Activated T-cell treated with anti-CD3 and anti-CD28 coated beads for 24 hours (primary cell): ENCODE results near the gene SLBP.
"Not testable (repeated sequence)": the region's sequence is repeated elsewhere in the genome, so short reads cannot be mapped to it uniquely, and the experiment has no call there.

Experiments
- DNase-seq: peaks from one replicate; pipeline ENCODE4 v3.0.0-alpha.2; 2020; ENCODE audit warnings: low read depth

The SLBP gene

DNA sequence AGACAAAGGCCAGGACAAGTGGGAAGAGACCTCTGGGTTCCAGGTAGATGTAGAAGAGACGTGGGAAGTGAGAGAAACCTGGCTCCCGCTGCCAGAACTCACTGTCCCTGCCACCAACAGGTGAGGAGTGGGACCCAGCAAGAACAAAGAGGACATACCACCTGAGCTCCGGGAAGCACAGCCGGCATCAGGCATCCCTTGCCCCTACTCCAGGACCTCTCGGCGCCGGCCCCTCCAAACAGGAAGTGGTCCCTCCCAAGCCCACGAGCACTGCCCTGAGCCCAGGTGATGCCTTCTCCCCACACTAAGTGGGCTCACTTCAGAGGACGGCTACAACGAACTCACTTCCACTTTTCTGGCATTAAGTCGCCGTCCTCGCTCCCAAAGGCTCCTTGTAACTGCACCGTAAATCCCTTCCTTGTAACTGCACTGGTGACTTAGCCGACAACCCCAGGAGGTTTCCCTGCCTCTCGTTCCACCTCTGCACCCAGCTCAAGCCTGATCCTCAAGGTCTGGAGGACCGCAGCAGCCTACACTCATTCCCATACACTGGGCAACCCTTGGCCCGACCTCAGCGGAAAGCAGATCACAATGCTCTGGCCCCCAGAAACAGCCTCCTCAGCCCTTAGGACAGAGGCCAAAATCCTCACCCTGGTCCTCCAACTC lies 36.9 kb downstream of the SLBP start:
- DNase-seq: no peak

DNA sequence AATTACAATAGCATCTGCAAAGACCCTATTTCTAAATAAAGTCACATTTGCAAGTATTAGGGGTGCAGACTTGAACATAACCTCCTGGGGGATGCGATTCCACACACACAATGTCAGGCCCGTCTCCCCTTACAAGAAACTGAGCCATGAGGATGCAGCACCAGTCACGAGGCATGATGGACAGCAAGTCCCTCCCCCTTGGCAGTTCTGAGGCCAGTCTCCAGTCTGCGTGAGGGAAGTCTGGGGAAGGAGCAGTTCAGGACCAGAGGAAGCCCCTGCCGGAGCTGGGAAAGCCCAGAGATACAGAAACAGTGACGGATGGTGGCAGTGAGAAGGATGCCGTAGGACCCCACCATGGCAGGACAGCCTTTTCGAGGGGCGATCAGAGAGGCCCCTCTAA lies 37.4 kb downstream of the SLBP start:
- DNase-seq: no peak

- DNase-seq: no peak
These were observed 38.4 kb downstream of the SLBP start for GRCh38 chr4:1673671-1674070.

DNA sequence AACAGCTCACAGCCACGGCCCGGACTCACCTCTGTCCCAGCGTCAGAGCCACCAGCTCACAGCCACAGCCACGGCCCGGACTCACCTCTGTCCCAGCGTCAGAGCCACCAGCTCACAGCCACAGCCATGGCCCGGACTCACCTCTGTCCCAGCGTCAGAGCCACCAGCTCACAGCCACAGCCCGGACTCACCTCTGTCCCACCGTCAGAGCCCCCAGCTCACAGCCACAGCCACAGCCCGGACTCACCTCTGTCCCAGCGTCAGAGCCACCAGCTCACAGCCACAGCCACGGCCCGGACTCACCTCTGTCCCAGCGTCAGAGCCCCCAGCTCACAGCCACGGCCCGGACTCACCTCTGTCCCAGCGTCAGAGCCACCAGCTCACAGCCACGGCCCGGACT lies 41.1 kb downstream of the SLBP start:
- DNase-seq: not testable (repeated sequence)

- DNase-seq: no peak
These were observed 41.8 kb downstream of the SLBP start for GRCh38 chr4:1670279-1670678.

GRCh38 chr4:1669850-1670249 lies 42.3 kb downstream of the SLBP start:
- no peak for DNase-seq

DNA sequence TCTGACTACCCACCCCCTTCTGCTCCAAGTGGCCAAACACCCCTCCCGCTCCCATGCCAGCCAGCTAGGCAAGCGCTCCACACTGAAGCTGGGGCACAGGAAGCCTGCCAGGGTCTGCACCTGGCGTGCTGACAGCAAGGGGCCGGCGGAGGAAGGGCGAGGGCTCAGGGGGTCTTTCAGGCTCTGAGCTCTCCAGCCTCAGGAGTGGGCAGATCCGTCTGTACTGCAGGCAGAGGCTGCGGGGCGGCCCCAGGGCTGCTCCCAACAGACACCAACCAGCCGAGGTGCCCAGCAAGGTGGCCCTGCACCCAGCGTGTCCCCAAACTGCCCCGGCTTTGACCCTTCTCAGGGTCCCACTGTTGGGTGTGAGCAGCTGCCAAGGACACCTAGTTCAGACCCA lies 42.8 kb downstream of the SLBP start:
- DNase-seq: no peak

GRCh38 chr4:1668488-1668840 lies 43.7 kb downstream of the SLBP start:
- DNase-seq: no peak

GRCh38 chr4:1667273-1667672 lies 44.8 kb downstream of the SLBP start:
- no peak for DNase-seq

GRCh38 chr4:1666391-1666790 lies 45.7 kb downstream of the SLBP start:
- DNase-seq: no peak

- DNase-seq: no peak
These were observed 48.0 kb downstream of the SLBP start for GRCh38 chr4:1664141-1664540.

DNA sequence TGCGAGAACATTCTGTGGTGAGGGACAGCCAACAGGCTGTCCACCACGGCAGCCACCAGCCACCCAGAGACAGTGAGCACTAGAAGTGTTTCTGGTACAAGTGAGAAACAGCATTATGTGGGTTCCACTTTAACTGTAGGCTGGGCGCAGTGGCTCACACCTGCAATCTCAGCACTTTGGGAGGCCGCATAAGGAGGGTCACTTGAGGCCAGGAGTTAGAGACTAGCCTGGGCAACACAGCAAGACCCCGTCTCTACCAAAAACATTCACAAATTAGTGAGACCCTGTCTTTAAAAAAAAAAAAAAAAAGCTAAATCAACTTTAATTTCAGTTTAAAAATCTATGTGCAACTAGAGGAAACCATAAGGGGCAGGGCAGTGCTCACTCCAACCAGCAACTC lies 48.6 kb downstream of the SLBP start:
- DNase-seq: no peak

DNA sequence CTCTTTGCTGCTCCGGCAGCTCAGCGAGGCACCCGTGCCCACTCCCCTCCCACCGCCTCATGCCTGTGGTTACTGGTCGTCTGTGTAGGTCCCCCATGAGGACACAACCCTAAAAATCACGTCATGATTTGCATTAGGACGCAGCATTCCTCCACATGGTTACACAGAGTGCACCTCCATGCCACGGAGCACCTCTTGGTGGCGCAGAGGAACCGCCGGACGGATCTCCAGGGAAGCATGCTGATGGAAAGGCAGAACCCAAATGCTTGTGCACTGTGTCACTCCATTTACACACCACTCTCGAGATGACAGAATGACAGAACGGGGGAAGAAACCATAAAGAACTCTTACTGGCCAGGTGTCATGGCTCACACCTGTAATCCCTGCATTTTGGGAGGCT lies 50.4 kb downstream of the SLBP start:
- no peak for DNase-seq

DNA sequence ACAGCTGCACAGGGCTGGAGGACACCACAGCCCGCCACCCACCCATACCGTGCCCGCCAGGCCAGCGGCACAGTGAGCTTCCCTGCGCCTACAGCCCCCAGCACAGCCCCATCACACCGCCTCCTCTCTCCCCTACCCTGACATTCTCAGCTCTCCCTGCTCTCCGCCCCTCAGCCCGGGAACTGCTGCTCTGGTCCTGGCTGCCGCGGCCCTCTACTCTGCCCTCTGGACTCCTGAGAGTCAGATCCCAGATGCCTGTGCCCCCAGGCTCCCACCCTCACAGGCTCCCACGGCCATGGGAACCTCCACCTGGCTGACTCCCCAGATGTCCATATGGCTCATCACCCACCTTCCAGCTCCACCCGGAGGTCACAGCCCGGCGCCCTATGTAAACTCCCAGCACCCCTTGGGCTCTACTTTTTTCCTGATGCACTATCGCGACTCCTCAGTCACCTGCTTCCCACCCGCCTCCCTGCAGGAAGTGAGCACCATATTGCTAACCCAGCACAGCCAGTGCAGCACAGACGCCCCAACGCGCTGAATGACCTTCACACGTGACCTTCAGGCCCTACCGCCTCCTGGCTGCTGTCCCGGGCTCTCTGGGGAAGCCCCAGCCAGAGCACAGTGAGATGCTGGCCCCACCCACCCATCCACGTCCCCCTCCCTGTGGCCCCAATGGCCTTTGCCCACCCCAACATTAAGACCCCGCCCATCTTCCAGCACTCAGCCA lies 51.0 kb downstream of the SLBP start:
- DNase-seq: no peak

DNA sequence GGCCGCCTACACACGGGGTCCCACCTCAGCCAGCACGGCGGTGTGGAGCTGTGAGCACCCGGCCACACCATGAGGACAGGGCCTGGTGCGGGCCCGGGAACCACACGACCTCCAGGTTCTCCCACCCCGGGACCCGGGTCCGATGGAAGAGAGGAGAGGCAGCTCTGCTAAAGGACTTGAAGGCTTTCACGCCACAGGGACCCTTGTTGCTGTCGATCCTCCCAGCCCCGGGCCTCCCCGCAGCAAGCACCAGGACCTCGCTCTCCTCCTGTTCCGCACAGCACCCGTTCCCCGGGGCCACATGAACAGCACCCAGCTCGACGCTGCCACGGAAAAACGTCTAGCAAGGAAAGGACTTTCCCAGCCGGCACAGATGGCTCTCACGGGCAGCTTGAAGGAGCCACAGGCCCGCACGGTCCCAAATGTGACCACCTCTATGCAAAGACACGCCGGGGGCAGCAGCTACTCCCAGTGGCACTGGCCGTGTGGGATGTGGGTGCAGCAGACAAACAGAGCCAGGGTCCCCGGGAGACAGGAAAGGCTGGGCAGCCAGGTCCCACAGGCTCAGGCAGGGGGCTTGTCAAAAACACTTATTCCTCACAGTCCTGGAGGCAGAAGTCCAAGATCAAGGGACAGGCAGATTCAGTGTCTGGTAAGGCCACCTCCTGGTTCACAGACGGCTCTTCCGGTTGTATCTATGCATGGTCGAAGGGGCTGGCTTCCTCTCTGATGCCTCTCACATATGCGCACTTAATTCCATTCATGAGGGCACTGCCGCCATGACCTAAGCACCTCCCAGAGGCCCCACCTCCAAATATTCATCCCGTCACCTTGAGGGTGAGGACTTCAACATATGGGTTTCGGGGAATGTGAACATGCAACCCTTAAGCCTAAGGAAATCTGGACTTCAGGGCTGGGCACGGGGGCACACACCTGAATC lies 52.7 kb downstream of the SLBP start:
- DNase-seq: no peak

- DNase-seq: no peak
These were observed 53.5 kb downstream of the SLBP start for GRCh38 chr4:1658581-1658980.

DNA sequence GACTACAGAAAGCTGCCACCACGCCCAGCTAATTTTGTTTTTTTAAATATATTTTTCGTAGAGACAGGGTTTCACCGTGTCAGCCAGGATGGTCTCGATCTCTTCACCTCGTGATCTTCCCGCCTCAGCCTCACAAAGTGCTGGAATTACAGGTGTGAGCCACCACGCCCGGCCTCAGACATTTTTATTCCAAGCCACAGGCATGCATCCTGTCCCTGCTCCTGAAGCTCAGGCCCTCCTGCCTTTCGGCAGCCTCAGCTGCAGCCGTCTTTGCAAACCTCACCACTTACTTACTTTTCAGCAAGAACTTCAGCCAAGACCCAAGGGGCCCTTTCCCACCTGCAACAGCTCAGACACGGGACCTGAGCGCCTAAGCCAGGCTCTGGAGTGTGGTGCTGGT lies 54.0 kb downstream of the SLBP start:
- DNase-seq: no peak

- no peak for DNase-seq
These were observed 55.1 kb downstream of the SLBP start for GRCh38 chr4:1656986-1657385.

GRCh38 chr4:1656132-1656531 lies 56.0 kb downstream of the SLBP start:
- no peak for DNase-seq

GRCh38 chr4:1655676-1656075 lies 56.4 kb downstream of the SLBP start:
- DNase-seq: no peak

DNA sequence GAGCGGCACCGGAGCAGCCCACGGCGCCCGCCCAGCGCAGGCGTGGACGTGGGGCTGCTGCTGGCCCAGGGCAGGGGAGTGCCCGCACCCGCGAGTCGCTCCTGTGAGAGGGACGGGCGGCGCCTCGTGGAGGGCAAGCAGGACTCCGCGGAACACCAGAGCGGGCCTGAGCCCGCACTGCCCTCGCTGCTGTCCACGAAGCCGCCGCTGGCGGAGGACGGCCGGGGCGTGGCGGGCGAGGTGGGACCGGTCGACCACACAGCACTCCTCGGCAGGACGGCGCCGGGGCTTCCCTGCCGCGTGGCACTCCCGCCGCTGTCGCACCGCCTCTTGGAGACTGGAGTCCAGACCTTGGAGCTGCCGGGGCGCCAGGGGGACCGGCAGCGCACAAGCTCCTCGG lies 57.0 kb downstream of the SLBP start:
- DNase-seq: no peak

- no peak for DNase-seq
These were observed 57.7 kb downstream of the SLBP start for GRCh38 chr4:1654216-1654955.
